MM.1S (cell line): ENCODE measurements around the gene GPX4.

Source experiments
- EZH2 ChIP-seq: fragments of 300-600 bp; sonication (generic); optimal IDR thresholded peaks from 2 replicates; pipeline ENCODE3; 2017; ENCODE audit warnings: low read depth, mild to moderate bottlenecking, antibody characterized with exemption, low read length, mixed read lengths
- EZH2phosphoT487 ChIP-seq: fragments of 300-600 bp; sonication (generic); IDR thresholded peaks from 2 replicates; pipeline ENCODE4 v1.6.1; 2018; ENCODE audit warnings: antibody characterized with exemption, low read length
- TF ChIP-seq, protein P1 (sequence below): fragments of 300-600 bp; sonication (generic); IDR thresholded peaks from 2 replicates; pipeline ENCODE4 v1.5.1; 2016; ENCODE audit warnings: antibody characterized with exemption, low read length, mixed read lengths

DNA sequence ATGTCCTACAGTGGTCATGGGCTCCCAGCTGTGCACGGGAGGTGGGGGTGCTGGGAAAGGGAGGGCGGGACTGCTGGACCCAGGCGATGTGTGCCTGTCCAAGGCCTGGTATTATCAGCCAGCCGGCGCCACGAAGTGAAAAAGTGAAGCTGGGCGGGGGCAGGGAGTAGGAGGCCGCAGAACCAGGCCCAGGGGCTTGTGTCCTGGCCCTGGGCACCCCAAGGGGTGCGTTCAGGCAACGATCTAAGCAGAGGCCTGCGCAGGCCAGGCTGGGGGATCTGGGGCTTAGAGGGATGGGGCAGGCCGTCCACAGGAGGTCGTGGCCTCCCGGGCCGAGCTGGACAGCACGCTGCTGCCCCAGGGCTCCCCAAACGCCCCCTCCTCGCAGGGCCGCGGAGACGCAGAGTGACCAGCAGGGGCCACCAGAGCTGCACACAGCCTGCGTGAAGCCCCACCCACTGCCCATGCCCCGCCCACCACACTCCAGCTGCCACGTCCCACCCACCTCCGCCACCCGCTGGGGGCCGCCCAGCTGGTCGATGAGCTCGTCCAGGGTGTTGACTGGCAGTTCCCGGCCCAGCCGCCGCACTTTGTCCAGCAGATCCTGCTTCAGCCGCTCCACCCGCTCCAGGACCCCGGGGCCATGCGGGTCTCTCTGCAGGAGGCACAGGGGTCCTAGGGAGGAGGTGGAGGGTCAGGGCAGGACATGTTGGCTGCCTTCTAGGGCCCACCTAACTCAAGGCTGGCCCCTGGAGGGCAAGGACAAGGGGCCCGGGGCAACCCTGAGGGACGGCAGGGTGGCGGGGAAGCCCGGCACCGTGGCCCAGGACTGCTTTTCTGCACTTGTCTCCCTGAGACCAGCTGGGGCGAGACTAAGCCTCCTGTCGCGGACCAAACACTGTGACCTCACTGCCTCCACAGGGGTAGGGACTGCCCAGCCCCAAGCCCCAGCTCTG lies 9.5 kb downstream of the GPX4 start:
- TF ChIP-seq, protein P1, sequence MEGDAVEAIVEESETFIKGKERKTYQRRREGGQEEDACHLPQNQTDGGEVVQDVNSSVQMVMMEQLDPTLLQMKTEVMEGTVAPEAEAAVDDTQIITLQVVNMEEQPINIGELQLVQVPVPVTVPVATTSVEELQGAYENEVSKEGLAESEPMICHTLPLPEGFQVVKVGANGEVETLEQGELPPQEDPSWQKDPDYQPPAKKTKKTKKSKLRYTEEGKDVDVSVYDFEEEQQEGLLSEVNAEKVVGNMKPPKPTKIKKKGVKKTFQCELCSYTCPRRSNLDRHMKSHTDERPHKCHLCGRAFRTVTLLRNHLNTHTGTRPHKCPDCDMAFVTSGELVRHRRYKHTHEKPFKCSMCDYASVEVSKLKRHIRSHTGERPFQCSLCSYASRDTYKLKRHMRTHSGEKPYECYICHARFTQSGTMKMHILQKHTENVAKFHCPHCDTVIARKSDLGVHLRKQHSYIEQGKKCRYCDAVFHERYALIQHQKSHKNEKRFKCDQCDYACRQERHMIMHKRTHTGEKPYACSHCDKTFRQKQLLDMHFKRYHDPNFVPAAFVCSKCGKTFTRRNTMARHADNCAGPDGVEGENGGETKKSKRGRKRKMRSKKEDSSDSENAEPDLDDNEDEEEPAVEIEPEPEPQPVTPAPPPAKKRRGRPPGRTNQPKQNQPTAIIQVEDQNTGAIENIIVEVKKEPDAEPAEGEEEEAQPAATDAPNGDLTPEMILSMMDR, result peak; percentile 81
- TF ChIP-seq EZH2, result no peak
- no peak for TF ChIP-seq EZH2phosphoT487
